BLaER1 (cell line): ENCODE measurements around the gene BMAL1.

ENCODE experiments used
- H3K27ac ChIP-seq: shearing (Covaris generic); formaldehyde crosslinking; 2 replicates; pipeline ENCODE4 v1.8.1; 2022
- H3K27me3 ChIP-seq: shearing (Covaris generic); formaldehyde crosslinking; 2 replicates; pipeline ENCODE4 v1.8.1; 2022
- H3K36me3 ChIP-seq: shearing (Covaris generic); formaldehyde crosslinking; 2 replicates; pipeline ENCODE4 v1.8.1; 2022
- H3K4me1 ChIP-seq: shearing (Covaris generic); formaldehyde crosslinking; 2 replicates; pipeline ENCODE4 v1.8.1; 2022
- H3K4me2 ChIP-seq: shearing (Covaris generic); formaldehyde crosslinking; 2 replicates; pipeline ENCODE4 v1.8.1; 2022
- H3K4me3 ChIP-seq: shearing (Covaris generic); formaldehyde crosslinking; 2 replicates; pipeline ENCODE4 v1.8.1; 2022
- H3K9ac ChIP-seq: shearing (Covaris generic); formaldehyde crosslinking; 2 replicates; pipeline ENCODE4 v1.8.1; 2022
- H3K9me3 ChIP-seq: shearing (Covaris generic); formaldehyde crosslinking; 2 replicates; pipeline ENCODE4 v1.8.1; 2022
- H4K20me1 ChIP-seq: shearing (Covaris generic); formaldehyde crosslinking; 2 replicates; pipeline ENCODE4 v1.8.1; 2022
- Cebpa-rat ChIP-seq: shearing (Covaris generic); IDR thresholded peaks from 2 replicates; pipeline ENCODE4 v1.8.1; 2022

The BMAL1 gene

GRCh38 chr11:13311570-13311969 lies 34.0 kb downstream of the BMAL1 start:
- Histone ChIP-seq H3K9me3 (no peaks in the 10 kb centered on the region), H3K9ac (no peak overlapping the region), H3K4me2 (no peak overlapping the region), H3K36me3 (peaks cover 45% of the 10 kb centered on the region), H3K27ac (no peak overlapping the region), H3K27me3 (no peaks in the 10 kb centered on the region), H3K4me1 (peaks cover 32% of the 10 kb centered on the region), H4K20me1 (peaks cover 94% of the 10 kb centered on the region), H3K4me3 (no peak overlapping the region)
- no peak for TF ChIP-seq Cebpa-rat

GRCh38 chr11:13313005-13313819 lies 35.6 kb downstream of the BMAL1 start:
- no peak for TF ChIP-seq Cebpa-rat
- H4K20me1 ChIP-seq = peaks cover 94% of the 10 kb centered on the region

GRCh38 chr11:13314676-13315394 lies 37.2 kb downstream of the BMAL1 start:
- TF ChIP-seq Cebpa-rat = no peak
- no peaks in the 10 kb centered on the region for H3K27me3 ChIP-seq
- no peak overlapping the region for H3K4me3 ChIP-seq
- H3K9ac ChIP-seq = no peak overlapping the region
- H3K4me2 ChIP-seq = peak overlapping the region; percentile 64
- peaks cover 94% of the 10 kb centered on the region for H4K20me1 ChIP-seq
- 0 out of 2 replicates have a peak overlapping the region, but pooled peaks have one; percentile 55 for H3K27ac ChIP-seq
- peaks cover 59% of the 10 kb centered on the region for H3K4me1 ChIP-seq
- H3K9me3 ChIP-seq = no peaks in the 10 kb centered on the region
- H3K36me3 ChIP-seq = peaks cover 40% of the 10 kb centered on the region

More at GRCh38 chr11:13313005-13313819, 35.6 kb downstream of the BMAL1 start:
- H3K4me3 ChIP-seq = no peak overlapping the region
- no peaks in the 10 kb centered on the region for H3K27me3 ChIP-seq
- H3K4me1 ChIP-seq = peaks cover 43% of the 10 kb centered on the region
- no peak overlapping the region for H3K9ac ChIP-seq
- H3K9me3 ChIP-seq = no peaks in the 10 kb centered on the region
- H3K4me2 ChIP-seq = no peak overlapping the region
- H3K36me3 ChIP-seq = peaks cover 45% of the 10 kb centered on the region
- no peak overlapping the region for H3K27ac ChIP-seq

- Histone ChIP-seq H3K27me3 (no peaks in the 10 kb centered on the region), H3K4me3 (no peak overlapping the region), H4K20me1 (peaks cover 92% of the 10 kb centered on the region), H3K36me3 (peaks cover 31% of the 10 kb centered on the region), H3K9ac (no peak overlapping the region), H3K4me1 (peaks cover 60% of the 10 kb centered on the region), H3K27ac (peak overlapping the region; percentile 55), H3K4me2 (peak overlapping the region; percentile 64), H3K9me3 (no peaks in the 10 kb centered on the region)
- TF ChIP-seq Cebpa-rat = no peak
Observed at GRCh38 chr11:13315517-13316432, 38.2 kb downstream of the BMAL1 start.

- Histone ChIP-seq H3K4me1 (peaks cover 60% of the 10 kb centered on the region), H3K4me3 (no peak overlapping the region), H3K9me3 (no peaks in the 10 kb centered on the region), H3K4me2 (peak overlapping the region; percentile 64), H3K27ac (peak overlapping the region; percentile 55; the same call in 1 of the 2 replicates), H3K9ac (0 out of 2 replicates have a peak overlapping the region, but pooled peaks have one; percentile 12), H3K27me3 (no peaks in the 10 kb centered on the region), H4K20me1 (peaks cover 94% of the 10 kb centered on the region), H3K36me3 (peaks cover 24% of the 10 kb centered on the region)
- no peak for TF ChIP-seq Cebpa-rat
Observed at GRCh38 chr11:13316528-13316961, 39.0 kb downstream of the BMAL1 start.

- H3K9ac ChIP-seq = no peak overlapping the region
Observed at GRCh38 chr11:13317293-13318080, 39.9 kb downstream of the BMAL1 start.

GRCh38 chr11:13318498-13319295 lies 41.1 kb downstream of the BMAL1 start:
- Histone ChIP-seq H3K4me2 (peak overlapping the region; percentile 73), H3K4me1 (peaks cover 55% of the 10 kb centered on the region), H3K9me3 (no peaks in the 10 kb centered on the region), H3K36me3 (peaks cover 17% of the 10 kb centered on the region), H3K27me3 (no peaks in the 10 kb centered on the region), H3K4me3 (no peak overlapping the region), H4K20me1 (peaks cover 93% of the 10 kb centered on the region), H3K27ac (peak overlapping the region; percentile 37; the same call in 1 of the 2 replicates), H3K9ac (0 out of 2 replicates have a peak overlapping the region, but pooled peaks have one; percentile 46)
- TF ChIP-seq Cebpa-rat = no peak

More at GRCh38 chr11:13317293-13318080, 39.9 kb downstream of the BMAL1 start:
- no peak for TF ChIP-seq Cebpa-rat
- Histone ChIP-seq H3K4me3 (no peak overlapping the region), H3K27me3 (no peaks in the 10 kb centered on the region), H3K36me3 (peaks cover 26% of the 10 kb centered on the region), H3K9me3 (no peaks in the 10 kb centered on the region), H3K4me1 (peaks cover 60% of the 10 kb centered on the region), H3K27ac (no peak overlapping the region), H4K20me1 (peaks cover 96% of the 10 kb centered on the region), H3K4me2 (peak overlapping the region; percentile 73; the same call in 1 of the 2 replicates)

GRCh38 chr11:13320688-13321087 lies 43.1 kb downstream of the BMAL1 start:
- no peak for TF ChIP-seq Cebpa-rat
- Histone ChIP-seq H4K20me1 (peaks cover 89% of the 10 kb centered on the region), H3K4me3 (no peak overlapping the region)

More at GRCh38 chr11:13320688-13321087, 43.1 kb downstream of the BMAL1 start:
- H3K9ac ChIP-seq = no peak overlapping the region
- peaks cover 37% of the 10 kb centered on the region for H3K4me1 ChIP-seq
- H3K27me3 ChIP-seq = no peaks in the 10 kb centered on the region
- no peak overlapping the region for H3K4me2 ChIP-seq
- no peak overlapping the region for H3K27ac ChIP-seq
- H3K9me3 ChIP-seq = no peaks in the 10 kb centered on the region
- peaks cover 15% of the 10 kb centered on the region for H3K36me3 ChIP-seq
